HepG2 (cell line): ENCODE results near the gene FDXR. TPM values are rescaled to one million over a fixed set of nuclear protein-coding genes. Genes with fewer than 3 reads are reported as not detected.
"Not testable (repeated sequence)": the region's sequence is repeated elsewhere in the genome, so short reads cannot be mapped to it uniquely, and the experiment has no call there.

Source experiments
- ATAC-seq: fragments of 200-7000 bp; cut with Tn5 transposase; 3 replicates; pipeline ENCODE4 v1.9.1; 2020; ENCODE audit warnings: mild to moderate bottlenecking, moderate library complexity
- BruUV-seq: library from RNA; stranded (reverse); fragments of 400-500 nt; replicated peaks from 2 replicates; lab custom pipeline; 2021; lab: Mats Ljungman, UMichigan
- CTCF ChIA-PET: fragments of 300-600 bp; formaldehyde crosslinking; extraction: SDS; loops from one replicate; lab custom pipeline; 2021; ENCODE audit warnings: low total read pairs, inconsistent platforms, low intra/inter-chr PET ratio; lab: Yijun Ruan, JAX
- POLR2A ChIA-PET: fragments of 350-600 bp; sonication (Branson Sonifier 250); formaldehyde crosslinking; loops from one replicate; lab custom pipeline; 2020; ENCODE audit warnings: antibody characterized with exemption, inconsistent platforms; lab: Yijun Ruan, JAX
- DNase-seq: peaks from one replicate; pipeline ENCODE4 v3.0.0-alpha.2; 2015; ENCODE audit warnings: low spot score
- FAIRE-seq: peaks from 3 replicates; lab custom pipeline; 2011; peaks lifted over from hg19 to GRCh38; lab: Jason Lieb, UNC
- H2AFZ ChIP-seq: one replicate; pipeline ENCODE4 v1.6.1; 2011; ENCODE audit warnings: low read length, inconsistent platforms
- H3K27ac ChIP-seq: fragments of 300-600 bp; 3 replicates; pipeline ENCODE4 v1.8.0; 2011; ENCODE audit warnings: mixed run types, mild to moderate bottlenecking, mixed read lengths, low read length, inconsistent platforms; ENCODE audit not compliant: insufficient read depth; ENCODE audit errors: extremely low read length
- H3K27me3 ChIP-seq, 2 experiments: fragments of 200-600 bp in 1 of 2; 2 replicates in 1 of 2; 3 replicates in 1 of 2; pipeline versions ENCODE4 v1.6.0 to v1.8.0; 2011; ENCODE audit warnings: low read length in 2 of 2, mild to moderate bottlenecking in 2 of 2, moderate library complexity in 2 of 2, inconsistent platforms in 1 of 2; ENCODE audit not compliant: insufficient read depth in 2 of 2, control insufficient read depth in 1 of 2
- H3K36me3 ChIP-seq, 2 experiments: fragments of 200-600 bp in 1 of 2; replicated peaks in 1 of 2; 2 replicates in 1 of 2; 3 replicates in 1 of 2; pipeline versions ENCODE4 v1.5.1 to v1.8.0; 2011; ENCODE audit warnings: low read length in 2 of 2, inconsistent platforms in 1 of 2; ENCODE audit not compliant: insufficient read depth in 2 of 2, control insufficient read depth in 1 of 2
- H3K4me1 ChIP-seq: 2 replicates; pipeline ENCODE4 v1.5.1; 2012; ENCODE audit warnings: low read length, inconsistent platforms; ENCODE audit not compliant: insufficient read depth
- H3K4me2 ChIP-seq: 2 replicates; pipeline ENCODE4 v1.6.0; 2011; ENCODE audit warnings: low read depth, low read length, inconsistent platforms
- H3K4me3 ChIP-seq, 3 experiments: fragments of 200-600 bp in 1 of 3; sonication (generic), shearing (Covaris generic) in 1 of 3; replicated peaks in 1 of 3; 2 replicates each; pipeline ENCODE4 v1.5.1; 2011 to 2016; ENCODE audit warnings: low read length in 3 of 3, inconsistent platforms in 2 of 3, low read depth in 2 of 3, mild to moderate bottlenecking in 2 of 3, control low read depth in 1 of 3, mixed read lengths in 1 of 3; ENCODE audit not compliant: insufficient read depth in 1 of 3
- H3K79me2 ChIP-seq: one replicate; pipeline ENCODE4 v1.6.1; 2011; ENCODE audit warnings: low read length, inconsistent platforms; ENCODE audit not compliant: insufficient read depth
- H3K9ac ChIP-seq: 2 replicates; pipeline ENCODE4 v1.6.0; 2011; ENCODE audit warnings: mild to moderate bottlenecking, low read depth, low read length, inconsistent platforms; ENCODE audit not compliant: insufficient read depth
- H3K9me3 ChIP-seq: 2 replicates; pipeline ENCODE4 v1.5.1; 2012; ENCODE audit warnings: mild to moderate bottlenecking, low read length
- H4K20me1 ChIP-seq: 2 replicates; pipeline ENCODE4 v1.6.0; 2011; ENCODE audit warnings: inconsistent platforms, mild to moderate bottlenecking, low read length, moderate library complexity; ENCODE audit not compliant: insufficient read depth
- HDAC1 ChIP-seq: sonication (generic); formaldehyde crosslinking; IDR thresholded peaks from 2 replicates; pipeline ENCODE4 v1.5.1; 2020; ENCODE audit warnings: mild to moderate bottlenecking, missing genetic modification reagents
- KAT7 ChIP-seq: IDR thresholded peaks from 2 replicates; pipeline ENCODE4 v1.6.1; 2018; ENCODE audit warnings: borderline replicate concordance, missing compliant biosample characterization
- TEAD3 ChIP-seq: optimal IDR thresholded peaks from 2 replicates; pipeline ENCODE3; 2016; ENCODE audit warnings: borderline replicate concordance
- ZFP91 ChIP-seq: sonication (generic); formaldehyde crosslinking; IDR thresholded peaks from 2 replicates; pipeline ENCODE4 v1.9.0; 2022; ENCODE audit warnings: missing genetic modification reagents, mild to moderate bottlenecking, borderline replicate concordance
- ZNF251 ChIP-seq: sonication (generic); formaldehyde crosslinking; IDR thresholded peaks from 2 replicates; pipeline ENCODE4 v1.9.0; 2021; ENCODE audit warnings: mild to moderate bottlenecking, missing genetic modification reagents
- ZNF687 ChIP-seq: sonication (generic); formaldehyde crosslinking; IDR thresholded peaks from 2 replicates; pipeline ENCODE4 v1.5.1; 2020; ENCODE audit warnings: mild to moderate bottlenecking, missing genetic modification reagents, moderate library complexity
- ZNF883 ChIP-seq: sonication (generic); formaldehyde crosslinking; IDR thresholded peaks from 2 replicates; pipeline ENCODE4 v1.5.1; 2020; ENCODE audit warnings: mild to moderate bottlenecking, missing genetic modification reagents; ENCODE audit errors: not compliant biosample characterization
- WGBS: methylation state at CpG from one replicate; pipeline ENCODE4 v1.1.6; 2017; ENCODE audit warnings: low lambda C conversion rate; 5-methylcytosine and 5-hydroxymethylcytosine counted together
- in situ Hi-C: cut with HindIII; loops from 2 replicates; pipeline ENCODE4 v1.10.0; 2017; ENCODE audit warnings: low pct_unique_long_range_greater_than_20kb; ENCODE audit not compliant: extremely low pct_ligation_motif_present
- intact Hi-C: fragments of 100-400 bp; cut with micrococcal nuclease; formaldehyde crosslinking; loops from one replicate; pipeline ENCODE4 v1.10.0; 2022; ENCODE audit not compliant: unreplicated experiment
- polyA plus RNA-seq, 8 experiments: library from polyadenylated mRNA; depleted of rRNA in 3 of 8; stranded (reverse) in 7 of 8; unstranded in 1 of 8; fragments of >200 nt; fragmentation: Illumina TruSeq in 4 of 8; extraction: Trizol in 4 of 8; gene quantifications; 2 replicates each; pipeline versions ENCODE4 v1.2.1 to v1.2.3, GENCODE V29; 2011 to 2016; ENCODE audit warnings: low read depth in 4 of 8, missing spikeins in 1 of 8, mixed read lengths in 1 of 8; ENCODE audit not compliant: insufficient read depth in 1 of 8
- total RNA-seq, 5 experiments: library from RNA; depleted of rRNA; stranded (reverse); fragments of >200 nt; fragmentation: Illumina TruSeq; extraction: Trizol; gene quantifications; 2 replicates each; pipeline ENCODE4 v1.2.3, GENCODE V29; 2016; ENCODE audit warnings: low read depth in 1 of 5
- TF ChIP-seq, protein P1 (sequence below): sonication (generic); formaldehyde crosslinking; IDR thresholded peaks from 2 replicates; pipeline ENCODE4 v1.4.0; 2020; ENCODE audit warnings: mild to moderate bottlenecking, missing genetic modification reagents

Gene FDXR
- total and polyA plus RNA-seq, 2 of the 13 experiments (the other 11 are each of a cell fraction or from before 2014, with no cell fraction given), result 23.4 to 116 TPM

GRCh38 chr17:74870512-74870911 is 2.3 kb downstream of the FDXR start (continued):
- TF ChIP-seq, protein P1, sequence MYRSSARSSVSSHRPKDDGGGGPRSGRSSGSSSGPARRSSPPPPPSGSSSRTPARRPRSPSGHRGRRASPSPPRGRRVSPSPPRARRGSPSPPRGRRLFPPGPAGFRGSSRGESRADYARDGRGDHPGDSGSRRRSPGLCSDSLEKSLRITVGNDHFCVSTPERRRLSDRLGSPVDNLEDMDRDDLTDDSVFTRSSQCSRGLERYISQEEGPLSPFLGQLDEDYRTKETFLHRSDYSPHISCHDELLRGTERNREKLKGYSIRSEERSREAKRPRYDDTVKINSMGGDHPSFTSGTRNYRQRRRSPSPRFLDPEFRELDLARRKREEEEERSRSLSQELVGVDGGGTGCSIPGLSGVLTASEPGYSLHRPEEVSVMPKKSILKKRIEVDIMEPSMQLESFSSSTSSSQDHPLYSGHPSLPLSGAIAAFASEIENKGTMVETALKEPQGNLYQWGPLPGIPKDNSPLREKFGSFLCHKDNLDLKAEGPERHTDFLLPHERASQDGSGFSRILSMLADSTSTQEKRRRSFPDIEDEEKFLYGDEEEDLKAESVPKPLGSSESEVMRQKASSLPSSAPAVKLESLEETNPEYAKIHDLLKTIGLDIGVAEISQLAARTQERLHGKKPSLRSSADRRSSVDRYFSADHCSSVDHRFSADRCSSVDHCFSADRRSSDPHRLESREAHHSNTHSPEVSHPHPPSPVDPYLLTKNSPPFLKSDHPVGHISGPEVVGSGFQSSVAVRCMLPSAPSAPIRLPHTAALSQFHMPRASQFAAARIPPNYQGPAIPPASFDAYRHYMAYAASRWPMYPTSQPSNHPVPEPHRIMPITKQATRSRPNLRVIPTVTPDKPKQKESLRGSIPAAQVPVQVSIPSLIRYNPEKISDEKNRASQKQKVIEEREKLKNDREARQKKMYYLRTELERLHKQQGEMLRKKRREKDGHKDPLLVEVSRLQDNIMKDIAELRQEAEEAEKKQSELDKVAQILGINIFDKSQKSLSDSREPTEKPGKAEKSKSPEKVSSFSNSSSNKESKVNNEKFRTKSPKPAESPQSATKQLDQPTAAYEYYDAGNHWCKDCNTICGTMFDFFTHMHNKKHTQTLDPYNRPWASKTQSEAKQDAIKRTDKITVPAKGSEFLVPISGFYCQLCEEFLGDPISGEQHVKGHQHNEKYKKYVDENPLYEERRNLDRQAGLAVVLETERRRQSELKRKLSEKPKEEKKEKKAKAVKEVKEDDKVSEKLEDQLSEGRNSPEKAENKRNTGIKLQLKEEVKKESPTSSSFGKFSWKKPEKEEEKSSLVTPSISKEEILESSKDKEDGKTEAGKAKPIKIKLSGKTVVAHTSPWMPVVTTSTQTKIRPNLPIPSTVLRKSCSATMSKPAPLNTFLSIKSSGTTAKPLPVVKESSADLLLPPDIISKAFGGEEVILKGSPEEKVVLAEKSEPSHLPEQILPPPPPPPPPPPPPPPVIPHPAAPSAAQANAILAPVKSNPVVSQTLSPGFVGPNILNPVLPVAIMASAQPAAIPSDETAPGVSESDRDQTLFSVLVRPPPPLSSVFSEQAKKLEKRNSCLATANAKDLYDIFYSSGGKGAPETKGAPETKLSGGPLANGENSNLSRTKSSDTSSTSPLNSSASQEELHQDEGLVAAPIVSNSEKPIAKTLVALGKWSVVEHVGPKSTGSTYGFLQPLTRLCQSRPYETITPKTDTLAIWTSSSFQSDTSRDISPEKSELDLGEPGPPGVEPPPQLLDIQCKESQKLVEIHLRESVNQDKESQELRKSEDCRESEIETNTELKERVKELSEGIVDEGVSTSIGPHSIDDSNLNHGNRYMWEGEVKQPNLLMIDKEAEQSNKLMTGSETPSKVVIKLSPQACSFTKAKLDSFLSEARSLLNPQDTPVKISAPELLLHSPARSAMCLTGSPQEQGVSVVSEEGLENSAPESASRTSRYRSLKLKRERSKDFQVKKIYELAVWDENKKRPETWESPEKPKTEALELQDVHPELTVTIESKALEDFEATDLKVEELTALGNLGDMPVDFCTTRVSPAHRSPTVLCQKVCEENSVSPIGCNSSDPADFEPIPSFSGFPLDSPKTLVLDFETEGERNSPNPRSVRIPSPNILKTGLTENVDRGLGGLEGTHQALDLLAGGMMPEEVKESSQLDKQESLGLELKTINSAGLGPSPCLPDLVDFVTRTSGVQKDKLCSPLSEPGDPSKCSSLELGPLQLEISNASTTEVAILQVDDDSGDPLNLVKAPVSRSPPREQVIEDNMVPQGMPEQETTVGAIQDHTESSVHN (CRISPR knock-in tag), result no peak
- TF ChIP-seq TEAD3 (CRISPR knock-in tag) (peak; percentile 93), HDAC1 (CRISPR knock-in tag) (peak; percentile 25; the same call in 1 of the 2 replicates), KAT7 (0 out of 2 replicates have a peak, but pooled peaks have one; percentile 45)

DNA sequence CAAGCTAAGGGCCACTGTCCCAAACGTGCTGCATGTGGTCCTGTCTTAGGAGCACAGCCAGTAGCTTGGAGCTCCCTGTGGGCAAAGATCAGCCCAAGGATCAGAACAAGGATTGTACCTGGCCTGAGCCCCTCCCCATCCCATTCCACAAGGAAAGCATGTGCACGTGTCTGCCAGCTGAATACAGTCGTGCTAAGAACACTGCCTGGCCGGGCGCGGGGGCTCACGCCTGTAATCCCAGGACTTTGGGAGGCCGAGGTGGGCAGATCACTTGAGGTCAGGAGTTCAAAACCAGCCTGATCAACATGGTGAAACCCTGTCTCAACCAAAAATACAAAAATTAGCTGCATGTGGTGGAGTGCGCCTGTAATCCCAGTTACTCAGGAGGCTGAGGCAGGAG is 2.8 kb downstream of the FDXR start:
- H3K9me3 ChIP-seq, intact Hi-C loops, H3K9ac ChIP-seq, BruUV-seq, FAIRE-seq, H3K27me3 ChIP-seq, CTCF ChIA-PET, H3K36me3 ChIP-seq, H3K4me3 ChIP-seq, H3K4me2 ChIP-seq, DNase-seq, ATAC-seq, H3K27ac ChIP-seq, H2AFZ ChIP-seq, H4K20me1 ChIP-seq, in situ Hi-C loops: not testable (repeated sequence)
- POLR2A ChIA-PET, result interaction anchor here (0.6 to 1.7 kb wide), 7 partner anchors 12 to 419 kb away, joined by 3 to 9 read pairs (median 3); partner anchors contain the start of gene SLC25A19
- 99% methylated on average over 8 of the region's 9 CpGs for WGBS
- Histone ChIP-seq H3K79me2 (peaks cover 11% of the 10 kb centered on the region), H3K4me1 (peaks cover 55% of the 10 kb centered on the region)
- TF ChIP-seq ZFP91 (CRISPR knock-in tag) (peak; percentile 39; the same call in 1 of the 2 replicates), ZNF687 (0 out of 2 replicates have a peak, but pooled peaks have one; percentile 16), ZNF883 (CRISPR knock-in tag) (peak; percentile 52), ZNF251 (CRISPR knock-in tag) (0 out of 2 replicates have a peak, but pooled peaks have one; percentile 52)
